GM23248 (cell line): ENCODE measurements around the gene RTL10.

Source experiments
- EZH2 ChIP-seq: fragments of 200-600 bp; sonication (generic); IDR thresholded peaks from 2 replicates; pipeline ENCODE4 v1.6.1; 2018; ENCODE audit warnings: antibody characterized with exemption, mild to moderate bottlenecking; ENCODE audit not compliant: insufficient read depth, poor library complexity, severe bottlenecking
- EZH2phosphoT487 ChIP-seq: fragments of 200-600 bp; sonication (generic); IDR thresholded peaks from 2 replicates; pipeline ENCODE4 v1.6.1; 2018; ENCODE audit warnings: antibody characterized with exemption, moderate library complexity, mild to moderate bottlenecking, low read depth; ENCODE audit not compliant: insufficient read depth

DNA sequence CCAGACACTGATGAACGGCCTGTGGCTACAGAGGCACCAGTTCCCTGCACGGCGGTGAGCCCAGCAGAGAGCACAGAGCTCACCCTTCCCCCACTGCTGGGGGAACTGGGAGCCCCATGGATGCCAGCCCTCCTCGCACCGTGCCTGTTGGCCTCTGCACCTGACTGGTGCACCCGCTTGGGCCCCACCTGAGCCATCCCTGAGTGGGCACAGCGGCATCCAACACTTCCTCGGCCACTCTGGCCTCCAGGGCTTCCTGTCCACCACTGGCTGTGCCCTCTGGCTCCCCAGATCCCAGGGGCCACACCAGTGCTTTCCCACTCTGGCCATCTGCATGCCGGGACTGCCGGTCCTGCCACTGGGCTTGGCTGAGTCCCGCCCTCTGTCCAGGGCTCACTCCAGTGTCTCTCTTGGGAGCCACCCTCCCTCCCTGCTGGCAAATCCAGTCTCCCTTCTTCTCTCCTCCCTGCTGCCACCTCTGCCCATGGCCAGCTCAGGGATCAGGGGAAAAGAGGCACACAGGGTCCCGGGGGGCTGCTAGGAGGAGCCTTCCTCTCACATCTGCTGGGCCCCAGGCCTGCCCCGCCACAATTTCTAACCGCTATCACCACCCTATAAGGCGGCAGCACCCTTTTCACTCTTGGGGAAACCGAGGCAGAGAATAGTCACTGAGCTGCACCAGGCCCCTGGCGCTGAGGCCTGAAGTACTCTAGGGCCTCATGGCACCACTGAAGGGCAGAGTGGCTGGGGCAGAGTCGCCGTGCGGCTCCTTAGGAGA, 33.0 kb downstream of the RTL10 start:
- TF ChIP-seq EZH2 (no peak), EZH2phosphoT487 (no peak)
